CD14-positive monocyte (primary cell): ENCODE measurements around the gene THEM4. TPM values are rescaled to one million over a fixed set of nuclear protein-coding genes. Genes with fewer than 3 reads are reported as not detected.

ENCODE experiments used
- DNase-seq, 3 donors: peaks; one replicate each; pipeline ENCODE4 v3.0.0-alpha.2; 2011 to 2022
- H2AFZ ChIP-seq: 2 replicates; pipeline ENCODE4 v1.6.0; 2012; ENCODE audit warnings: mild to moderate bottlenecking, low read depth, low read length, inconsistent platforms; ENCODE audit not compliant: insufficient read depth, poor library complexity, severe bottlenecking
- H3K27ac ChIP-seq, 2 donors: 1 replicate in 1 of 2; 2 replicates in 1 of 2; pipeline ENCODE4 v1.5.1; 2012 to 2013; ENCODE audit warnings: low read length in 2 of 2, control low read depth in 1 of 2, inconsistent platforms in 1 of 2, low read depth in 1 of 2, mild to moderate bottlenecking in 1 of 2
- H3K27me3 ChIP-seq, 2 donors: one replicate each; pipeline versions ENCODE4 v1.6.0 to v1.6.1; 2011 to 2013; ENCODE audit warnings: low read length in 2 of 2; ENCODE audit not compliant: control insufficient read depth in 2 of 2, insufficient read depth in 2 of 2
- H3K36me3 ChIP-seq, 2 donors: replicated peaks in 1 of 2; 1 replicate in 1 of 2; 2 replicates in 1 of 2; pipeline versions ENCODE4 v1.5.1 to v1.6.1; 2012 to 2013; ENCODE audit warnings: low read length in 2 of 2, control low read depth in 1 of 2, inconsistent platforms in 1 of 2, mild to moderate bottlenecking in 1 of 2; ENCODE audit not compliant: insufficient read depth in 2 of 2, control insufficient read depth in 1 of 2
- H3K4me1 ChIP-seq, 2 donors: 1 replicate in 1 of 2; 2 replicates in 1 of 2; pipeline versions ENCODE4 v1.5.1 to v1.6.1; 2012 to 2013; ENCODE audit warnings: low read length in 2 of 2, control low read depth in 1 of 2, inconsistent platforms in 1 of 2, mild to moderate bottlenecking in 1 of 2, moderate library complexity in 1 of 2; ENCODE audit not compliant: insufficient read depth in 2 of 2, control insufficient read depth in 1 of 2
- H3K4me2 ChIP-seq: replicated peaks from 2 replicates; pipeline ENCODE3; 2012; ENCODE audit warnings: low read length, moderate library complexity, mild to moderate bottlenecking; ENCODE audit not compliant: poor library complexity, severe bottlenecking; ENCODE audit errors: extremely low read depth
- H3K4me3 ChIP-seq, 3 experiments: fragments of 200-600 bp in 1 of 3; sonication (generic) in 1 of 3; replicated peaks in 1 of 3; 1 replicate in 2 of 3; 2 replicates in 1 of 3; pipeline ENCODE4 v1.5.1; 2011 to 2013; ENCODE audit warnings: low read length in 3 of 3, mild to moderate bottlenecking in 3 of 3, control low read depth in 2 of 3, low read depth in 2 of 3, inconsistent platforms in 1 of 3, moderate library complexity in 1 of 3
- H3K79me2 ChIP-seq: 2 replicates; pipeline ENCODE4 v1.6.0; 2012; ENCODE audit warnings: mild to moderate bottlenecking, control low read depth, inconsistent platforms, low read length, moderate library complexity; ENCODE audit not compliant: insufficient read depth
- H3K9ac ChIP-seq: 2 replicates; pipeline ENCODE4 v1.6.0; 2017; ENCODE audit warnings: low read length, mild to moderate bottlenecking; ENCODE audit not compliant: insufficient read depth, poor library complexity, severe bottlenecking
- H3K9me3 ChIP-seq, 2 donors: replicated peaks in 1 of 2; 1 replicate in 1 of 2; 2 replicates in 1 of 2; pipeline versions ENCODE4 v1.5.1 to v1.6.1; 2012 to 2013; ENCODE audit warnings: low read length in 2 of 2, control low read depth in 1 of 2; ENCODE audit not compliant: control insufficient read depth in 1 of 2, insufficient read depth in 1 of 2
- H4K20me1 ChIP-seq: 2 replicates; pipeline ENCODE4 v1.6.0; 2012; ENCODE audit warnings: mild to moderate bottlenecking, low read length, control low read depth, moderate library complexity; ENCODE audit not compliant: insufficient read depth
- H3K27ac Mint-ChIP-seq, 7 donors: one replicate each; pipeline ENCODE4 v1.8.0; 2020; ENCODE audit warnings: mild to moderate bottlenecking in 7 of 7, mixed read lengths in 7 of 7, moderate library complexity in 6 of 7, inconsistent platforms in 2 of 7
- H3K27me3 Mint-ChIP-seq, 3 donors: one replicate each; pipeline ENCODE4 v1.8.0; 2021 to 2022; ENCODE audit warnings: low read depth in 3 of 3, mild to moderate bottlenecking in 3 of 3, mixed read lengths in 3 of 3, moderate library complexity in 3 of 3, inconsistent platforms in 1 of 3
- H3K36me3 Mint-ChIP-seq, 2 donors: one replicate each; pipeline ENCODE4 v1.8.0; 2020; ENCODE audit warnings: mixed read lengths in 2 of 2, inconsistent platforms in 1 of 2, mild to moderate bottlenecking in 1 of 2
- H3K4me1 Mint-ChIP-seq: one replicate; pipeline ENCODE4 v1.8.0; 2020; ENCODE audit warnings: mild to moderate bottlenecking, mixed read lengths
- H3K4me3 Mint-ChIP-seq, 2 donors: one replicate each; pipeline ENCODE4 v1.8.0; 2020; ENCODE audit warnings: mild to moderate bottlenecking in 2 of 2, mixed read lengths in 2 of 2, moderate library complexity in 1 of 2
- H3K9me3 Mint-ChIP-seq, 7 donors: one replicate each; pipeline ENCODE4 v1.8.0; 2020 to 2022; ENCODE audit warnings: mixed read lengths in 7 of 7, mild to moderate bottlenecking in 6 of 7, moderate library complexity in 6 of 7, inconsistent platforms in 2 of 7
- WGBS: methylation state at CpG from one replicate; pipeline ENCODE4 v1.1.5; 2013; ENCODE audit warnings: missing lambda C conversion rate; ENCODE audit not compliant: insufficient coverage; 5-methylcytosine and 5-hydroxymethylcytosine counted together
- intact Hi-C, 2 donors: fragments of 100-400 bp; cut with micrococcal nuclease; formaldehyde crosslinking; loops; one replicate each; pipeline versions ENCODE4 v1.15.0 to v1.15.1; 2023
- polyA plus RNA-seq, 3 donors: library from polyadenylated mRNA; depleted of rRNA in 1 of 3; unstranded in 2 of 3; stranded (reverse) in 1 of 3; fragments of 300-500 nt in 2 of 3; fragments of >200 nt in 1 of 3; fragmentation: Illumina TruSeq in 2 of 3; gene quantifications; 1 replicate in 2 of 3; 2 replicates in 1 of 3; pipeline ENCODE4 v1.2.3, GENCODE V29; 2012 to 2021
- TF ChIP-seq, protein P1 (sequence below): fragments of 200-600 bp; IDR thresholded peaks from one replicate; pipeline ENCODE4 v1.8.0; 2022; ENCODE audit warnings: antibody characterized with exemption, mild to moderate bottlenecking

THEM4 gene
- polyA plus RNA-seq, 3 donors, result 3.7 to 6.0 (median 4.6) TPM

DNA sequence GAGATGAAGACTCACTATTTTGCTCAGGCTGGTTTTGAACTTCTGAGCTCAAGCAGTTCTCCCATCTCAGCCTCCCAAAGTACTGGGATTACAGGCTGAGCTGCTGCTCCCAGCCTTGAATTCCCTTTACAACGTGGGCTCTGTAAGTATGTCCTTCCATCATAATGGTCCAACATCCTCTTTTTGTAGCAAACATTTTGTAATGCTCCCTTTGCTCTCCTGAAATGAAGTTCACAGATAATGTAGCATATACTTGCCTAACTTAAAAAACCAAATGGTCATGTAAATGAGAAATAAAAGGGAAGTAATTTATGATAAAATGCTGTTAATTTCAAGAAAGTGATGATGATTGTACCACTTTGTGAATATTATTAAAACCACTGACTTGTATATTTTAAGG, 30.5 kb upstream of the THEM4 start:
- H3K36me3 Mint-ChIP-seq, result peaks cover 3 to 4% of the 10 kb centered on the region in 2 donors
- TF ChIP-seq, protein P1, sequence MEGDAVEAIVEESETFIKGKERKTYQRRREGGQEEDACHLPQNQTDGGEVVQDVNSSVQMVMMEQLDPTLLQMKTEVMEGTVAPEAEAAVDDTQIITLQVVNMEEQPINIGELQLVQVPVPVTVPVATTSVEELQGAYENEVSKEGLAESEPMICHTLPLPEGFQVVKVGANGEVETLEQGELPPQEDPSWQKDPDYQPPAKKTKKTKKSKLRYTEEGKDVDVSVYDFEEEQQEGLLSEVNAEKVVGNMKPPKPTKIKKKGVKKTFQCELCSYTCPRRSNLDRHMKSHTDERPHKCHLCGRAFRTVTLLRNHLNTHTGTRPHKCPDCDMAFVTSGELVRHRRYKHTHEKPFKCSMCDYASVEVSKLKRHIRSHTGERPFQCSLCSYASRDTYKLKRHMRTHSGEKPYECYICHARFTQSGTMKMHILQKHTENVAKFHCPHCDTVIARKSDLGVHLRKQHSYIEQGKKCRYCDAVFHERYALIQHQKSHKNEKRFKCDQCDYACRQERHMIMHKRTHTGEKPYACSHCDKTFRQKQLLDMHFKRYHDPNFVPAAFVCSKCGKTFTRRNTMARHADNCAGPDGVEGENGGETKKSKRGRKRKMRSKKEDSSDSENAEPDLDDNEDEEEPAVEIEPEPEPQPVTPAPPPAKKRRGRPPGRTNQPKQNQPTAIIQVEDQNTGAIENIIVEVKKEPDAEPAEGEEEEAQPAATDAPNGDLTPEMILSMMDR, result no peak
- H3K27me3 Mint-ChIP-seq, result peaks cover 0 to 15% (median 0%) of the 10 kb centered on the region in 3 donors
- intact Hi-C loops, result loop anchor here (2.0 kb wide), 2 partner anchors 53 to 95 kb away; partner anchors contain the start of gene S100A10 (in 1 of the 2)
- DNase-seq, result peak; percentile 58 to 76 (median 59)
- peak overlapping the region; percentile 88 to 100 (median 99) for H3K27ac Mint-ChIP-seq
- Histone ChIP-seq H3K79me2 (no peaks in the 10 kb centered on the region), H3K9ac (no peak overlapping the region), H4K20me1 (no peaks in the 10 kb centered on the region), H3K4me2 (no peak overlapping the region), H3K4me3 (no peak overlapping the region), H3K9me3 (no peaks in the 10 kb centered on the region), H3K27me3 (no peaks in the 10 kb centered on the region), H3K4me1 (peaks cover 32 to 47% of the 10 kb centered on the region in 2 donors), H3K27ac (peak overlapping the region; percentile 34 to 85), H3K36me3 (no peaks in the 10 kb centered on the region), H2AFZ (no peak overlapping the region)
- no CpG with 5 or more reads among the region's 1 CpG for WGBS
- H3K4me1 Mint-ChIP-seq, result peaks cover 49% of the 10 kb centered on the region
- H3K4me3 Mint-ChIP-seq, result no peak overlapping the region
- no peaks in the 10 kb centered on the region for H3K9me3 Mint-ChIP-seq

DNA sequence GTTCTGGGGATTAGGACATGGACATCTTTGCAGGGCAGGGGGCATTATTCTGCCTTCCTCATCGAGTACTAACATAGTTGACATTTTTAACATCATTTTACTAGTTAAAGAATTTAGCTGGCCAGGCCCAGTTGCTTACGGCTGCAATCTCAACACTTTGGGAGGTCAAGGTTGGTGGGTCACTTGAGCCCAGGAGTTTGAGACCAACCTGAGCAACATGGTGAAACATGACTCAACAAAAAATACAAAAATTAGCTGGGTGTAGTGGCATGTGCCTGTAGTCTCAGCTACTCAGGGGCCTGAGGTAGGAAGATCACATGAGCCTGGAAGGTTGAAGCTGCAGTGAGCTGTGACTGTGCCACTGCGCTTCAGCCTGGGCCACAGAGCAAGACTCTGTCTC, 29.8 kb upstream of the THEM4 start:
- Mint-ChIP-seq H3K27me3 (peaks cover 0 to 15% (median 0%) of the 10 kb centered on the region in 3 donors), H3K27ac (peak overlapping the region in 6 of 7 donors; percentile 46 to 100 (median 100)), H3K4me3 (no peak overlapping the region), H3K36me3 (peaks cover 3 to 4% of the 10 kb centered on the region in 2 donors), H3K4me1 (peaks cover 45% of the 10 kb centered on the region), H3K9me3 (no peaks in the 10 kb centered on the region)
- no peaks in the 10 kb centered on the region for H4K20me1 ChIP-seq
- no peaks in the 10 kb centered on the region for H3K36me3 ChIP-seq
- H3K79me2 ChIP-seq, result no peaks in the 10 kb centered on the region
- peak overlapping the region in 1 of 2 donors; percentile 85 for H3K27ac ChIP-seq
- H3K4me1 ChIP-seq, result peaks cover 26 to 41% of the 10 kb centered on the region in 2 donors
- no peak overlapping the region for H3K4me3 ChIP-seq
- H3K9me3 ChIP-seq, result no peaks in the 10 kb centered on the region
- H3K4me2 ChIP-seq, result no peak overlapping the region
- TF ChIP-seq, protein P1, result no peak
- no peak overlapping the region for H3K9ac ChIP-seq
- intact Hi-C loops, result no loop called here
- DNase-seq, result no peak
- no peak overlapping the region for H2AFZ ChIP-seq
- 100% methylated on average over 1 of the region's 3 CpGs for WGBS
- H3K27me3 ChIP-seq, result no peaks in the 10 kb centered on the region
